CD8-positive, alpha-beta memory T cell (primary cell): Measurements from ENCODE around the gene ASTN2. TPM values are rescaled to one million over a fixed set of nuclear protein-coding genes. Genes with fewer than 3 reads are reported as not detected.

Experiments
- CTCF ChIA-PET: fragments of 350-600 bp; sonication (Branson Sonifier 250); formaldehyde crosslinking; loops from one replicate; lab custom pipeline; 2021; ENCODE audit warnings: antibody characterized with exemption; lab: Charles Lee
- POLR2A ChIA-PET: fragments of 350-600 bp; sonication (Branson Sonifier 250); formaldehyde crosslinking; loops from one replicate; lab custom pipeline; 2021; ENCODE audit warnings: antibody characterized with exemption; lab: Charles Lee
- DNase-seq, 5 donors: peaks; one replicate each; pipeline versions ENCODE4 v3.0.0 to v3.0.0-alpha.2; 2020 to 2022; ENCODE audit warnings: mixed read lengths in 1 of 5
- H3K27ac ChIP-seq: one replicate; pipeline ENCODE4 v1.7.0; 2013; ENCODE audit warnings: low read depth, mild to moderate bottlenecking, low read length, moderate library complexity
- H3K27me3 ChIP-seq: 2 replicates; pipeline ENCODE4 v1.7.0; 2013; ENCODE audit warnings: low read length, mild to moderate bottlenecking; ENCODE audit not compliant: insufficient read depth, poor library complexity, severe bottlenecking
- H3K36me3 ChIP-seq: 2 replicates; pipeline ENCODE4 v1.7.0; 2013; ENCODE audit warnings: mild to moderate bottlenecking, low read length, moderate library complexity; ENCODE audit not compliant: insufficient read depth
- H3K4me1 ChIP-seq: 2 replicates; pipeline ENCODE4 v1.7.0; 2013; ENCODE audit warnings: mild to moderate bottlenecking, low read length, moderate library complexity; ENCODE audit not compliant: insufficient read depth
- H3K4me3 ChIP-seq: 2 replicates; pipeline ENCODE4 v1.7.0; 2013; ENCODE audit warnings: mild to moderate bottlenecking, low read length
- H3K9me3 ChIP-seq: 2 replicates; pipeline ENCODE4 v1.7.0; 2013; ENCODE audit warnings: mild to moderate bottlenecking, low read length
- H3K27ac Mint-ChIP-seq, 8 donors: one replicate each; pipeline ENCODE4 v1.8.0; 2020 to 2021; ENCODE audit warnings: mixed read lengths in 8 of 8, mild to moderate bottlenecking in 6 of 8, inconsistent platforms in 3 of 8, moderate library complexity in 3 of 8
- H3K27me3 Mint-ChIP-seq, 2 donors: one replicate each; pipeline ENCODE4 v1.8.0; 2020 to 2021; ENCODE audit warnings: mixed read lengths in 2 of 2, mild to moderate bottlenecking in 1 of 2, moderate library complexity in 1 of 2
- H3K36me3 Mint-ChIP-seq, 3 donors: one replicate each; pipeline ENCODE4 v1.8.0; 2020 to 2021; ENCODE audit warnings: mixed read lengths in 3 of 3, inconsistent platforms in 1 of 3, mild to moderate bottlenecking in 1 of 3
- H3K4me1 Mint-ChIP-seq, 3 donors: one replicate each; pipeline ENCODE4 v1.8.0; 2020 to 2021; ENCODE audit warnings: mixed read lengths in 3 of 3, inconsistent platforms in 1 of 3, mild to moderate bottlenecking in 1 of 3
- H3K4me3 Mint-ChIP-seq, 7 donors: one replicate each; pipeline ENCODE4 v1.8.0; 2020 to 2021; ENCODE audit warnings: mixed read lengths in 7 of 7, mild to moderate bottlenecking in 6 of 7, moderate library complexity in 4 of 7, inconsistent platforms in 2 of 7
- H3K9me3 Mint-ChIP-seq, 5 donors: one replicate each; pipeline ENCODE4 v1.8.0; 2020 to 2022; ENCODE audit warnings: mixed read lengths in 5 of 5, mild to moderate bottlenecking in 3 of 5, moderate library complexity in 2 of 5, inconsistent platforms in 1 of 5
- polyA plus RNA-seq: library from polyadenylated mRNA; unstranded; fragments of 300-500 nt; fragmentation: Illumina TruSeq; gene quantifications from one replicate; pipeline ENCODE4 v1.2.3, GENCODE V29; 2021
- total RNA-seq, 2 experiments: library from RNA; stranded (reverse); gene quantifications; one replicate each; pipeline ENCODE4 v1.2.3, GENCODE V29; 2021

Gene ASTN2
- total and polyA plus RNA-seq, 3 experiments from 2014 or later = 4.1 to 4.8 (median 4.2) TPM

DNA sequence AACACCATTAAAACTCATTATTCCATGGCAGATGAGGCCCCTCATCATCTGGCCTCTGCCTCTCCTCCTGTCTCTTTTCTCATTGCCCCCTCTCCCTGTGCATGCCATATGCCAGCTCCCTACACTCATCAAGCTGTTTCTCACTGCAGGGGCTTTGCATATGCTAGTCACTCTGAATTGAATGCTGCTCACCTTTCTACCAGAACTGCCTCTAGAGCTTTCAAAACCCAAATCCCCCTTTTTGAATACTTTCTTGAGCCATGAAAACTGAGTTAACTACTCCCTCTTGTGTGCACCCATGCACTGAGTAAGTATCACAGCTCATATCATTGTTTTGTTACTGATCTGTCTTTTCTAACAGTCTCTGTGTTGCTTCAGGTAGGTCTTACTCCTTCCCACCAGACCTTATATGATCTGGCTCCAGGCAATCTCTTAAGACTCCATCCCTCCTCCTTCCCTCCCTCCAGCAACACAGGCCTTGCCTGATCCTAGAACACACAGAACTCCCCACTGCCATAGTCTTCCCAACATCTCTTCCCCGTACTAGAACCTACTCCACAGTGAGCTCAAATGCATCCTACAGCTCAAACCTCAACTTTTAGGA lies 60.5 kb downstream of the ASTN2 start:
- Histone ChIP-seq H3K4me3 (no peak overlapping the region), H3K4me1 (no peaks in the 10 kb centered on the region), H3K27ac (no peak overlapping the region), H3K9me3 (no peaks in the 10 kb centered on the region), H3K36me3 (no peaks in the 10 kb centered on the region), H3K27me3 (no peaks in the 10 kb centered on the region)
- POLR2A ChIA-PET = no interaction called here
- CTCF ChIA-PET = no interaction called here
- Mint-ChIP-seq H3K4me1 (no peaks in the 10 kb centered on the region), H3K27ac (no peak overlapping the region), H3K27me3 (no peaks in the 10 kb centered on the region), H3K4me3 (no peak overlapping the region), H3K36me3 (no peaks in the 10 kb centered on the region), H3K9me3 (peaks cover 1 to 10% (median 2%) of the 10 kb centered on the region in 5 donors)
- DNase-seq = no peak

DNA sequence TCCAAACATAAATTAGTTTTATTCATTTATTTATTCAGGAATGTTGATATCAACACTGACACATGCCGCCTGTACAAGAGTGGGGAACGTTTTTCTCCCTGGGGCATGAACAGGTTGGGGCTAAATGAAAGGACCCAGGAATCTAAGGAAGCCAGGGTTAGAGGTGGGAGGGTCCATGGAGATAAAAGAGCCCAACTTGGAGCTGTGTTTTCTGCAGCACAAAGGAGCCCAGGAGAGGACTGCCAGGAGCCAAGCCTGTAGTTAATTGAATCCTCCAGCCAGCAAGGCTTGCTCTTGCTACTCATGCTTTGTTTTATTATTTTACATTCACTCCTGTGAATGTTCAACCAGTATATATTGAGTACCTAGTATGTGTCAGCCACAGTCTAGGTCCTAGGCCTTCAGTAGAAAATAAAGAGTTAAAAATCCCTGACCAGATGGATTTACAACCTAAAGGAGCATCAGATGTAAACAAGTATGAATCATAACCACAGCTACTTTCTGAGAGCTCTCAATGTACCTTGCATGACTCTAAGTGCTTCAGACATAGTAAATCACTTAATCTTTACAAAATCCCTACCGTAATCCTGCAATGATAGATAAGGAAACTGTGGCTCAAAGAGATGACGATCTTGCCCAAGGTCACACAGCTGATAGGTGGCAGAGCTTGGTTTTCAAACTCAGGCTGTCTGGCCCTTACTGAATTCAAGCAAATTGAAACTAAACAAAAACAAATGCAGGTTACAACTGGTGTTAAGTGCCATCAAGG lies 69.8 kb downstream of the ASTN2 start:
- ChIA-PET CTCF (no interaction called here), POLR2A (no interaction called here)
- H3K4me3 Mint-ChIP-seq = no peak overlapping the region
- peaks cover 2 to 10% (median 6%) of the 10 kb centered on the region in 5 donors for H3K9me3 Mint-ChIP-seq
- H3K27ac Mint-ChIP-seq = peak overlapping the region in 1 of 8 donors; percentile 77
- Histone ChIP-seq H3K9me3 (no peaks in the 10 kb centered on the region), H3K4me1 (no peaks in the 10 kb centered on the region), H3K36me3 (no peaks in the 10 kb centered on the region), H3K27me3 (no peaks in the 10 kb centered on the region), H3K27ac (no peak overlapping the region), H3K4me3 (no peak overlapping the region)
- no peaks in the 10 kb centered on the region for H3K36me3 Mint-ChIP-seq
- no peaks in the 10 kb centered on the region for H3K4me1 Mint-ChIP-seq
- H3K27me3 Mint-ChIP-seq = no peaks in the 10 kb centered on the region
- no peak for DNase-seq

DNA sequence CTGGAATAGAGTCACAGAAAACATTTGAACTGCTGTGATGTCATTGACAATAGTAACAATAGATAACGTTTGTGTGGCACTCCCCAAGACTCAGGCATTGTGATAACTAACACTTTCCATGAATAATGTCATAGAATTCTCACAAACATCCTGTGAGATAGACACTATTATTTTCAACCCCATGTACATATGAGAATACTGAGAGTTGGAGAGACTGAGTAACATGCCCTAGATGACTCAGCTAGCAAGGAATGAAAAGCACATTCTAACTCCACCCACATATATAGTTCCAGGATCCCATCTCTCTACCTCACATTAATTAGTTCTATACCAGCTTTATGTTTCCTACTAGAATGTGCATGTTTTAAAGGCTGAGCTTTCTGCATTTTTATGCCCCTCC lies 71.4 kb downstream of the ASTN2 start:
- no peaks in the 10 kb centered on the region for H3K36me3 Mint-ChIP-seq
- H3K27ac Mint-ChIP-seq = no peak overlapping the region
- H3K4me3 Mint-ChIP-seq = no peak overlapping the region
- no peak overlapping the region for H3K27ac ChIP-seq
- ChIA-PET POLR2A (no interaction called here), CTCF (no interaction called here)
- H3K9me3 ChIP-seq = no peaks in the 10 kb centered on the region
- H3K4me3 ChIP-seq = no peak overlapping the region
- DNase-seq = no peak
- H3K4me1 ChIP-seq = no peaks in the 10 kb centered on the region
- peaks cover under 1 to 7% (median 6%) of the 10 kb centered on the region in 5 donors for H3K9me3 Mint-ChIP-seq
- H3K27me3 ChIP-seq = no peaks in the 10 kb centered on the region
- H3K4me1 Mint-ChIP-seq = no peaks in the 10 kb centered on the region
- H3K27me3 Mint-ChIP-seq = no peaks in the 10 kb centered on the region
- no peaks in the 10 kb centered on the region for H3K36me3 ChIP-seq

DNA sequence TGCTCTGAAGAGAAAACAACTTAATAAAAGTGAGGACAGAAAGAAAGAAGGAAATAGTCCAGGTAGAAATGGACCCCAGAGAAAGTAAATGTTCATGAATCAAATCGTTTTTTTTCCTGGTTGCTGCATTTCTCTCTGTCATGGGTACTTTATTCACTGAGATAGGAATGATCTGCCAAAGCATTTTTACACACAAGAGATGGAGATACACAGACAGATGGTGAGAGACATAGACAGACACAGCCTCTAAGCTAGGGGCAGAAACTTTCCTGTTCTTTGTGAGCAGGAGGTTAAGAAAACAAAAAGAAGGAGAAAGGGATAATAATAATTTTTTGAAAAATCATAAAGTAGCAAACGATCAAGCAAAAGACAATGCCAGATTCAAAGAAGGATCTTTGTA lies 73.7 kb downstream of the ASTN2 start:
- no peak overlapping the region for H3K27ac ChIP-seq
- H3K27me3 ChIP-seq = no peaks in the 10 kb centered on the region
- no peaks in the 10 kb centered on the region for H3K36me3 Mint-ChIP-seq
- no peaks in the 10 kb centered on the region for H3K9me3 ChIP-seq
- no peaks in the 10 kb centered on the region for H3K4me1 Mint-ChIP-seq
- ChIA-PET CTCF (no interaction called here), POLR2A (no interaction called here)
- DNase-seq = no peak
- no peak overlapping the region for H3K4me3 ChIP-seq
- H3K4me1 ChIP-seq = no peaks in the 10 kb centered on the region
- no peak overlapping the region for H3K4me3 Mint-ChIP-seq
- no peaks in the 10 kb centered on the region for H3K36me3 ChIP-seq
- no peaks in the 10 kb centered on the region for H3K27me3 Mint-ChIP-seq
- H3K9me3 Mint-ChIP-seq = peaks cover 3 to 11% (median 7%) of the 10 kb centered on the region in 5 donors
- no peak overlapping the region for H3K27ac Mint-ChIP-seq

DNA sequence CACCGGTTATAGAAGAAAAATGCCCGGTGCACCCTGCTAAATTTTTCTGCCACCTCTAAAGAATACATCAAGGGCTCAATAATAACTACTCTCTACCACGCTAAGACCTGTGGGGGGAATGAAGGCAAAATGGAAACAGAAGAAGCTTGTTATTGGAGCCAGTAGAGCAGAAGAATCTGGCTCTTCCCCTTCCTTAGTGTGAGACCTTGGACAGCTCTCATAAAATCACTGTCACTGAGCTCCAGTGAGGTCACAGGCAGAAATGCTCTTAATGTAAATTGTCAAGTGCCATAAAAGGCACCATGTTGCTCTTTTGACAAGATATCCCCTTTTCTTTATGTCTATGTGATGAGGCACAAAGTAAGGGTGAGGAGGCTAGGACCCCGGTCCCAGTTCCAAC lies 74.4 kb downstream of the ASTN2 start:
- no peak overlapping the region for H3K27ac Mint-ChIP-seq
- Histone ChIP-seq H3K4me3 (no peak overlapping the region), H3K27ac (no peak overlapping the region), H3K4me1 (no peaks in the 10 kb centered on the region), H3K36me3 (no peaks in the 10 kb centered on the region), H3K27me3 (no peaks in the 10 kb centered on the region), H3K9me3 (no peaks in the 10 kb centered on the region)
- DNase-seq = no peak
- no peaks in the 10 kb centered on the region for H3K27me3 Mint-ChIP-seq
- no peaks in the 10 kb centered on the region for H3K36me3 Mint-ChIP-seq
- peaks cover 3 to 11% (median 7%) of the 10 kb centered on the region in 5 donors for H3K9me3 Mint-ChIP-seq
- H3K4me1 Mint-ChIP-seq = no peaks in the 10 kb centered on the region
- POLR2A ChIA-PET = no interaction called here
- CTCF ChIA-PET = no interaction called here
- H3K4me3 Mint-ChIP-seq = no peak overlapping the region

DNA sequence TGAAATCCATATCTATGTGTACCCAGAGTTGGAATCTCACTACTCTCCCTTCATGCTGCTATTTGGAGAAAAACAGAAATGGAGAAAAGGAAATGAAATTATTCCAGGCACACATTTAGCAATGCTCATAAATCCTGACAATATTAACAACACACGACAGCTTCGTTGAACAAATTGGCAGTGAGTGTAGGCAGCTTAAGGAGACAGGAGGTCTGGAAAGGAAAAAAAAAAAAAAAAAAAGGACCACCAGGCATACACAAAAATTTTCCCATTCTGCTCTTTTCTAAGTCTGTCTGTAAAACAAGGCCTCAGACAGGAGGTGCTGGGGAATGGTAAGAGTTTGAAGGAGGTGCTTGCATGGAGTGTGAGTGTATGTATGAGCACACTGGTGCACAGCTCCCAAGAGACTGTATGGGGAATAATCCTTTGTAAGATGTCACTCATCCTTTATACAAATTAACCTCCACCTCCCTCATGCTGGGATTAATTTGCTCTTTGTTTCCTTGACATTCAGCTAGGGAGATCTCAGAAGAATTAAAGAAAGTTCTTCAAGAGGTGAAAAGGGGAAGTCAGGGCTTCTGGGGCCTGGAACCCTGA lies 78.9 kb downstream of the ASTN2 start:
- Histone ChIP-seq H3K4me3 (no peak overlapping the region), H3K36me3 (no peaks in the 10 kb centered on the region), H3K9me3 (no peaks in the 10 kb centered on the region), H3K27me3 (no peaks in the 10 kb centered on the region), H3K27ac (no peak overlapping the region), H3K4me1 (no peaks in the 10 kb centered on the region)
- Mint-ChIP-seq H3K36me3 (no peaks in the 10 kb centered on the region), H3K27me3 (no peaks in the 10 kb centered on the region), H3K4me1 (no peaks in the 10 kb centered on the region), H3K27ac (no peak overlapping the region), H3K4me3 (no peak overlapping the region), H3K9me3 (peaks cover 2 to 15% (median 7%) of the 10 kb centered on the region in 5 donors)
- DNase-seq = no peak
- ChIA-PET CTCF (no interaction called here), POLR2A (no interaction called here)

DNA sequence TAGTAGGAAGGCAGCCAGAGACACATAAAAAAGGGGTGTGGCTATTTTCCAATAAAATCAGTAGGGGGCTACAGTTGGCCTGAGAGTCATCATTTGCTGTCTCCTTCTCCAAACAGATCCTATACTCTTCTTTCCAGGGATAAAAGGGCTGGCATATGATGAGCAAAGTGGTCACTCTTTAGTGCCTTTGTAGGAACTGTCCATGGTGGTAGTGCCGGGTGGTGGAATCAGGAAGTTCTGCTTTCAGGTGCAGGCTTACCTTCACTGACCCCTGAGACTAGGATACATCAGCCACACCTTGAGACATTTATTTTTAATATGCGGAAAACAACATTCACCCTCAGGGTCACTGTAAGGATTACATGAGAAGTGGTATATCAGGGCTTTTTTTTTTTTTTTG lies 80.8 kb downstream of the ASTN2 start:
- H3K4me1 Mint-ChIP-seq = no peaks in the 10 kb centered on the region
- Histone ChIP-seq H3K36me3 (no peaks in the 10 kb centered on the region), H3K27me3 (no peaks in the 10 kb centered on the region), H3K9me3 (no peaks in the 10 kb centered on the region), H3K27ac (no peak overlapping the region), H3K4me3 (no peak overlapping the region), H3K4me1 (no peaks in the 10 kb centered on the region)
- H3K9me3 Mint-ChIP-seq = peaks cover 0 to 15% (median 3%) of the 10 kb centered on the region in 5 donors
- POLR2A ChIA-PET = no interaction called here
- H3K4me3 Mint-ChIP-seq = no peak overlapping the region
- DNase-seq = no peak
- H3K27me3 Mint-ChIP-seq = no peaks in the 10 kb centered on the region
- CTCF ChIA-PET = no interaction called here
- H3K27ac Mint-ChIP-seq = no peak overlapping the region
- no peaks in the 10 kb centered on the region for H3K36me3 Mint-ChIP-seq

DNA sequence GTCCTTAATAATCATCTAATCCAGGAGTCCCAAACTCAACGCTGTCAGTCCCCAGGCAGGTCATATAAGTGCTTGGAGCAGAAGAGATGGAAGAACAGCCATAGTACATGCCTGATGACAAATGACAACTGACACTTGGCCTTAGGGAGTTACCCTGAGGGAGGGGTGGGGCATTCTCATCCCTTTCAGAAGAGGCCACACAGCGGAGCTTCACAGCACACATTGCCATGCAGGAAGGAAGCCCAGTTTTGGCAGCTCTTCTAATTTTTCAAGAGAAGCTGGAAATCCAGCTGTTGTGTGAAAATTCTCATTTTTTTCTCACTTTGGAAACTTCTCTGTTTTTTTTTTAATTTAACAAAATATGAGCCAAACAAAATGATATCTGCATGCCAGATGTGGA lies 89.0 kb downstream of the ASTN2 start:
- Mint-ChIP-seq H3K27ac (no peak overlapping the region), H3K36me3 (no peaks in the 10 kb centered on the region), H3K9me3 (peaks cover 0 to 6% (median 2%) of the 10 kb centered on the region in 5 donors), H3K27me3 (no peaks in the 10 kb centered on the region), H3K4me3 (no peak overlapping the region), H3K4me1 (no peaks in the 10 kb centered on the region)
- Histone ChIP-seq H3K36me3 (no peaks in the 10 kb centered on the region), H3K4me1 (no peaks in the 10 kb centered on the region), H3K27me3 (no peaks in the 10 kb centered on the region), H3K27ac (no peak overlapping the region), H3K9me3 (no peaks in the 10 kb centered on the region), H3K4me3 (no peak overlapping the region)
- ChIA-PET POLR2A (no interaction called here), CTCF (no interaction called here)
- DNase-seq = no peak
